Left forelimb (tissue), 1 donor: ENCODE data around the gene SLC39A2.

ENCODE experiments used
- DNase-seq: peaks from one replicate; pipeline ENCODE4 v3.0.0-alpha.2; 2018; ENCODE audit warnings: low spot score

Gene SLC39A2

GRCh38 chr14:21047378-21047781 is 48.3 kb downstream of the SLC39A2 start:
- no peak for DNase-seq

- DNase-seq: no peak
These were observed 49.5 kb downstream of the SLC39A2 start for GRCh38 chr14:21048638-21049037.

GRCh38 chr14:21049271-21049673 is 50.2 kb downstream of the SLC39A2 start:
- DNase-seq: no peak

- DNase-seq: no peak
These were observed 51.5 kb downstream of the SLC39A2 start for GRCh38 chr14:21050597-21050996.
